GM23248 (cell line): ENCODE results near the gene LLGL1. TPM values are rescaled to one million over a fixed set of nuclear protein-coding genes. Genes with fewer than 3 reads are reported as not detected.

ENCODE experiments used
- DNase-seq: peaks from one replicate; pipeline ENCODE4 v3.0.0-alpha.2; 2015
- H2AFZ ChIP-seq: fragments of 200-600 bp; sonication (generic); 2 replicates; pipeline ENCODE4 v1.6.1; 2016; ENCODE audit warnings: antibody characterized with exemption
- H3F3A ChIP-seq: fragments of 200-600 bp; sonication (generic); 2 replicates; pipeline ENCODE4 v1.6.1; 2016; ENCODE audit warnings: mild to moderate bottlenecking, antibody characterized with exemption, mixed run types; ENCODE audit not compliant: insufficient read depth
- H3K27ac ChIP-seq: fragments of 200-600 bp; sonication (generic); 2 replicates; pipeline ENCODE4 v1.5.1; 2016; ENCODE audit warnings: mild to moderate bottlenecking
- H3K27me3 ChIP-seq: fragments of 200-600 bp; sonication (generic); replicated peaks from 2 replicates; pipeline ENCODE4 v1.6.1; 2016; ENCODE audit warnings: mild to moderate bottlenecking; ENCODE audit not compliant: insufficient read depth
- H3K36me3 ChIP-seq: fragments of 200-600 bp; sonication (generic); 2 replicates; pipeline ENCODE4 v1.6.1; 2016; ENCODE audit warnings: low read depth, mild to moderate bottlenecking
- H3K4me1 ChIP-seq: fragments of 200-600 bp; sonication (generic); 2 replicates; pipeline ENCODE4 v1.6.1; 2016; ENCODE audit warnings: mild to moderate bottlenecking; ENCODE audit not compliant: insufficient read depth
- H3K4me2 ChIP-seq: fragments of 200-600 bp; sonication (generic); one replicate; pipeline ENCODE4 v1.6.1; 2016; ENCODE audit warnings: mild to moderate bottlenecking; ENCODE audit not compliant: unreplicated experiment
- H3K4me3 ChIP-seq: fragments of 200-600 bp; sonication (generic); 2 replicates; pipeline ENCODE4 v1.5.1; 2016; ENCODE audit warnings: mild to moderate bottlenecking
- H3K79me2 ChIP-seq: fragments of 200-600 bp; sonication (generic); 2 replicates; pipeline ENCODE4 v1.6.1; 2016; ENCODE audit warnings: mild to moderate bottlenecking; ENCODE audit not compliant: insufficient read depth
- H3K9ac ChIP-seq: fragments of 200-600 bp; sonication (generic); 2 replicates; pipeline ENCODE4 v1.6.1; 2016; ENCODE audit warnings: mild to moderate bottlenecking
- H3K9me2 ChIP-seq: fragments of 200-600 bp; sonication (generic); 2 replicates; pipeline ENCODE4 v1.6.1; 2016; ENCODE audit warnings: mixed run types, mild to moderate bottlenecking, moderate library complexity; ENCODE audit not compliant: insufficient read depth
- H3K9me3 ChIP-seq: fragments of 200-600 bp; sonication (generic); one replicate; pipeline ENCODE4 v1.6.1; 2017; ENCODE audit warnings: low read depth
- H4K20me1 ChIP-seq: fragments of 200-600 bp; sonication (generic); 2 replicates; pipeline ENCODE4 v1.6.0; 2016; ENCODE audit not compliant: insufficient read depth
- EZH2 ChIP-seq: fragments of 200-600 bp; sonication (generic); IDR thresholded peaks from 2 replicates; pipeline ENCODE4 v1.6.1; 2018; ENCODE audit warnings: antibody characterized with exemption, mild to moderate bottlenecking; ENCODE audit not compliant: insufficient read depth, poor library complexity, severe bottlenecking
- EZH2phosphoT487 ChIP-seq: fragments of 200-600 bp; sonication (generic); IDR thresholded peaks from 2 replicates; pipeline ENCODE4 v1.6.1; 2018; ENCODE audit warnings: antibody characterized with exemption, moderate library complexity, mild to moderate bottlenecking, low read depth; ENCODE audit not compliant: insufficient read depth
- WGBS, 2 experiments: methylation state at CpG; one replicate each; pipeline ENCODE4 v1.1.6; 2015 to 2017; ENCODE audit warnings: low lambda C conversion rate in 2 of 2, low coverage in 1 of 2; ENCODE audit errors: missing lambda C conversion rate in 2 of 2; 5-methylcytosine and 5-hydroxymethylcytosine counted together
- in situ Hi-C: fragments of 300-500 bp; cut with MboI; formaldehyde crosslinking; loops from 2 replicates; pipeline ENCODE4 v1.15.0; 2020
- polyA plus RNA-seq: library from polyadenylated mRNA; unstranded; fragments of >200 nt; fragmentation: Nextera tagmentation; extraction: Ambion mirVana; gene quantifications from 2 replicates; pipeline ENCODE4 v1.2.1, GENCODE V29; 2016
- total RNA-seq: library from RNA; depleted of rRNA; stranded (reverse); fragments of >200 nt; shearing (Covaris generic); gene quantifications from 2 replicates; pipeline ENCODE4 v1.2.3, GENCODE V29; 2014

LLGL1 gene
- total and polyA plus RNA-seq, 2 experiments from 2014 or later, result 3.5 to 40.3 TPM

DNA sequence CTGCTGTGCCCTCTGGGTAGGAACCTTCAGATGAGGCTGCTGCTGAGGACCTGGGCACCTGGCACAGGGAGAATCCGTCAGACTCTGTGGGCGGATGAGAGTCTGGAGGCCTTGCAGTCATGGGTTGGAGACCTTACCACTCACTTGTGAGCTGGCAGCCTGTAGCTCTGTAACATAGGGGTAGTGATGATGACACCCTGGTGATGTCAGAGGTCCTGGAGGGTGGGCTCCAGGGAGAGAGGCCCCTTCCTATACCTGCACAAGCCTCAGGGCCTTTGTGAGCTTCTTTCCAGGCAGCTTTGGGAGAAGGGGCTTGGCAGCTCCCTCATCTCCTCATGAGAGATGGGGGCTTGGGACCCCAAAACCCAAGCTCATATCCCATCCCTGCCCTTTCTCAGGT lies 36.7 kb downstream of the LLGL1 start:
- no peaks in the 10 kb centered on the region for H3K9me3 ChIP-seq
- in situ Hi-C loops, result no loop called here
- no peaks in the 10 kb centered on the region for H3K36me3 ChIP-seq
- 0 out of 2 replicates have a peak, but pooled peaks cover 6% of the 10 kb centered on the region for H3F3A ChIP-seq
- 43 to 51% methylated on average over 2 of the region's 2 CpGs for WGBS, 2 experiments
- H3K9ac ChIP-seq, result peak overlapping the region; percentile 95
- H4K20me1 ChIP-seq, result no peaks in the 10 kb centered on the region
- H3K79me2 ChIP-seq, result peaks cover 24% of the 10 kb centered on the region
- TF ChIP-seq EZH2 (no peak), EZH2phosphoT487 (no peak)
- H2AFZ ChIP-seq, result no peak overlapping the region
- H3K4me3 ChIP-seq, result no peak overlapping the region
- DNase-seq, result peak; percentile 53
- no peaks in the 10 kb centered on the region for H3K27me3 ChIP-seq
- H3K4me1 ChIP-seq, result peaks cover 23% of the 10 kb centered on the region
- H3K9me2 ChIP-seq, result no peaks in the 10 kb centered on the region
- H3K4me2 ChIP-seq, result peak overlapping the region; percentile 87
- H3K27ac ChIP-seq, result peak overlapping the region; percentile 90; the same call in 1 of the 2 replicates

DNA sequence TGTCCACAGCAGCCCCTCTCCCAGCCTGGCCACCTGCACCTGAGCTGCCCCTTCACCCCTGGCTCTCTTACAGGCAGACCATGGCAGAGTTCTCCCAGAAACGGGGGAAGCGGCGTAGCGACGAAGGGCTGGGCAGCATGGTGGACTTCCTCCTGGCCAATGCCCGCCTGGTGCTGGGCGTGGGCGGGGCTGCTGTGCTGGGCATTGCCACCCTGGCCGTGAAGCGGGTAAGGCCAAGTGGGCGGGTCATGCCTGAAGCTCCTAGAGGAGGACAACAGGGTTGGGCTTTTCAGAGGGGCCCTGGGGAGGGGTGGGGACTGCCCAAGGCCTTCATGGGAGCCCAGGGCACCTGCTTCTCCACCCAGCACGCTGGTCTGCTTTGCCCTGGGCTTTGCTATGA lies 37.2 kb downstream of the LLGL1 start:
- Histone ChIP-seq H3K9me2 (no peaks in the 10 kb centered on the region), H3K36me3 (no peaks in the 10 kb centered on the region), H3K9me3 (no peaks in the 10 kb centered on the region)

DNA sequence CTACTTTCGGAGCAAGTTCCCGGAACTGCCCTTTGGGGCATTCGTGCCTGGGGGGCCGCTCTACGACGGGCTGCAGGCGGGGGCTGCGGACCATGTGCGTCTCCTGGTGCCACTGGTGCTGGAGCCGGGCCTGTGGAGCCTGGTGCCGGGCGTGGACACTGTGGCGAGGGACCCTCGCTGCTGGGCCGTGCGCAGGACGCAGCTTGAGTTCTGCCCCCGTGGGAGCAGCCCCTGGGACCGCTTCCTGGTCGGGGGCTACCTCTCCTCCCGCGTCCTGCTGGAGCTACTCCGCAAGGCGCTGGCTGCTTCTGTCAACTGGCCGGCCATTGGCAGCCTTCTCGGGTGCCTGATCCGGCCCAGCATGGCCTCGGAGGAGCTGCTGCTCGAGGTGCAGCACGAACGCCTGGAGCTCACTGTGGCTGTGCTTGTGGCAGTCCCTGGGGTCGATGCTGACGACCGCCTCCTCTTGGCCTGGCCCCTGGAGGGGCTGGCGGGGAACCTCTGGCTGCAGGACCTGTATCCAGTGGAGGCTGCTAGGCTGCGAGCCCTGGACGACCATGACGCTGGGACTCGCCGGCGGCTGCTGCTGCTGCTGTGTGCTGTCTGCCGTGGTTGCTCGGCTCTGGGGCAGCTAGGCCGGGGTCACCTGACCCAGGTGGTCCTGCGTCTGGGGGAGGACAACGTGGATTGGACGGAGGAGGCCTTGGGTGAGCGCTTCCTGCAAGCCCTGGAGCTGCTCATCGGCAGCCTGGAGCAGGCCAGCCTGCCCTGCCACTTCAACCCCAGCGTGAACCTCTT lies 38.6 kb downstream of the LLGL1 start:
- Histone ChIP-seq H3K27me3 (no peaks in the 10 kb centered on the region), H3K9ac (no peak overlapping the region), H3F3A (0 out of 2 replicates have a peak, but pooled peaks cover 13% of the 10 kb centered on the region), H2AFZ (no peak overlapping the region), H3K4me1 (peaks cover 16% of the 10 kb centered on the region), H3K9me3 (no peaks in the 10 kb centered on the region), H4K20me1 (no peaks in the 10 kb centered on the region), H3K27ac (no peak overlapping the region), H3K9me2 (no peaks in the 10 kb centered on the region), H3K79me2 (peaks cover 15% of the 10 kb centered on the region), H3K36me3 (no peaks in the 10 kb centered on the region), H3K4me3 (no peak overlapping the region), H3K4me2 (no peak overlapping the region)
- in situ Hi-C loops, result no loop called here
- no peak for DNase-seq
- TF ChIP-seq EZH2phosphoT487 (no peak), EZH2 (no peak)
- WGBS, 2 experiments, result 90 to 92% methylated on average over 39 to 50 of the region's 50 CpGs

More for the DNA sequence above, 37.2 kb downstream of the LLGL1 start:
- Histone ChIP-seq H3K27me3 (no peaks in the 10 kb centered on the region), H3K79me2 (peaks cover 18% of the 10 kb centered on the region), H2AFZ (no peak overlapping the region), H3F3A (0 out of 2 replicates have a peak, but pooled peaks cover 6% of the 10 kb centered on the region), H4K20me1 (no peaks in the 10 kb centered on the region), H3K27ac (no peak overlapping the region), H3K4me1 (peaks cover 20% of the 10 kb centered on the region), H3K4me2 (no peak overlapping the region), H3K4me3 (no peak overlapping the region), H3K9ac (no peak overlapping the region)
- in situ Hi-C loops, result no loop called here
- DNase-seq, result no peak
- 70 to 75% methylated on average over 11 of the region's 12 CpGs for WGBS, 2 experiments
- TF ChIP-seq EZH2 (no peak), EZH2phosphoT487 (no peak)

DNA sequence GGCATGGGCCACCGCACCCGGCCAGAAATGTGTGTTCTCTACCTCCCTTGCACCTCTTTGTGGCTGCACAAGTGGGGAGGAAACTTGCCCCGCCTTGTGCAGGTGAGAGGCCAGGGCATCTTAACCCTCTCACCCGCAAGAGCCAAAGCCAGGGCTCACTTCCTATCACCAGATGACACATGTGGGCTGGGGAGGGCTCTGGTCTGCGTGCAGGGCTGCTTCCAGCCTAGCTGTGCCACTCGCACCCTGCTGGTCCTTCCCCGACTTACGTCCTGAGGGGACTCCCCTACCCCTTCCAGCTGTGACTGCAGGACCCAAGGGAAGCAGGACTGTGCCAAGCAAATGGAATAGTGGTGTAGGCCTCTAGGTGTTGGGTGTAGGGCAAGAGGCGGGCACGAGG lies 41.9 kb downstream of the LLGL1 start:
- Histone ChIP-seq H3F3A (peaks cover 12% of the 10 kb centered on the region; the same call in 1 of the 2 replicates), H2AFZ (no peak overlapping the region), H3K4me1 (no peaks in the 10 kb centered on the region), H3K36me3 (no peaks in the 10 kb centered on the region), H3K79me2 (peaks cover 4% of the 10 kb centered on the region), H3K4me3 (no peak overlapping the region), H3K4me2 (no peak overlapping the region), H4K20me1 (no peaks in the 10 kb centered on the region), H3K9me2 (no peaks in the 10 kb centered on the region), H3K27me3 (no peaks in the 10 kb centered on the region), H3K9me3 (no peaks in the 10 kb centered on the region), H3K9ac (no peak overlapping the region), H3K27ac (no peak overlapping the region)
- in situ Hi-C loops, result no loop called here
- TF ChIP-seq EZH2 (no peak), EZH2phosphoT487 (no peak)
- DNase-seq, result no peak
- WGBS, 2 experiments, result 80 to 81% methylated on average over 10 of the region's 10 CpGs
